WERI-Rb-1 (cell line): ENCODE data around the gene GEMIN8.

ENCODE experiments used
- DNase-seq: peaks from one replicate; pipeline ENCODE4 v3.0.0-alpha.2; 2020
- H3K27ac ChIP-seq: fragments of 250-450 bp; sonication (Bioruptor Pico); 2 replicates; pipeline ENCODE4 v1.5.1; 2020; ENCODE audit warnings: mild to moderate bottlenecking, moderate library complexity
- H3K27me3 ChIP-seq: fragments of 250-450 bp; sonication (Bioruptor Pico); 2 replicates; pipeline ENCODE4 v1.5.1; 2021; ENCODE audit warnings: mild to moderate bottlenecking, low read depth, moderate library complexity; ENCODE audit not compliant: insufficient read depth, severe bottlenecking
- H3K36me3 ChIP-seq: fragments of 250-450 bp; sonication (Bioruptor Pico); 2 replicates; pipeline ENCODE4 v1.5.1; 2020; ENCODE audit warnings: mild to moderate bottlenecking, moderate library complexity
- H3K4me3 ChIP-seq: 2 replicates; pipeline ENCODE4 v1.5.1; 2011; ENCODE audit warnings: low read depth, mild to moderate bottlenecking, control low read depth, low read length
- H3K9me3 ChIP-seq: fragments of 250-450 bp; sonication (Bioruptor Pico); 2 replicates; pipeline ENCODE4 v1.5.1; 2021; ENCODE audit warnings: mild to moderate bottlenecking, moderate library complexity; ENCODE audit not compliant: severe bottlenecking
- CTCF ChIP-seq: IDR thresholded peaks from 2 replicates; pipeline ENCODE4 v1.5.1; 2011; ENCODE audit warnings: low read depth, mild to moderate bottlenecking, control low read depth, inconsistent platforms, low read length

GEMIN8 gene

GRCh38 chrX:14039344-14039743 is 9.7 kb upstream of the GEMIN8 start:
- Histone ChIP-seq H3K4me3 (no peak overlapping the region), H3K36me3 (no peaks in the 10 kb centered on the region), H3K9me3 (no peaks in the 10 kb centered on the region), H3K27me3 (peaks cover 72% of the 10 kb centered on the region), H3K27ac (no peak overlapping the region)
- DNase-seq: peak; percentile 49
- 0 out of 2 replicates have a peak, but pooled peaks have one; percentile 16 for TF ChIP-seq CTCF

- Histone ChIP-seq H3K36me3 (no peaks in the 10 kb centered on the region), H3K9me3 (no peaks in the 10 kb centered on the region), H3K27me3 (peaks cover 64% of the 10 kb centered on the region), H3K27ac (no peak overlapping the region), H3K4me3 (no peak overlapping the region)
- DNase-seq: no peak
- no peak for TF ChIP-seq CTCF
Observed at GRCh38 chrX:14038375-14039085, 8.8 kb upstream of the GEMIN8 start.

- H3K27ac ChIP-seq: no peak overlapping the region
- no peaks in the 10 kb centered on the region for H3K36me3 ChIP-seq
- DNase-seq: peak; percentile 42
- no peaks in the 10 kb centered on the region for H3K9me3 ChIP-seq
- TF ChIP-seq CTCF: peak; percentile 20; the same call in 1 of the 2 replicates
- H3K27me3 ChIP-seq: peaks cover 22% of the 10 kb centered on the region
- no peak overlapping the region for H3K4me3 ChIP-seq
Observed at GRCh38 chrX:14032406-14032805, 2.7 kb upstream of the GEMIN8 start.

- DNase-seq: no peak
- Histone ChIP-seq H3K27me3 (peaks cover 5% of the 10 kb centered on the region), H3K9me3 (no peaks in the 10 kb centered on the region), H3K4me3 (peak overlapping the region; percentile 89), H3K27ac (peak overlapping the region; percentile 84), H3K36me3 (no peaks in the 10 kb centered on the region)
- no peak for TF ChIP-seq CTCF
Observed at GRCh38 chrX:14030174-14030530, 460 bp upstream of the GEMIN8 start.

- peak; percentile 14 for DNase-seq
Observed at GRCh38 chrX:14029039-14029424, 660 bp downstream of the GEMIN8 start.

More at GRCh38 chrX:14029039-14029424, 660 bp downstream of the GEMIN8 start:
- H3K27ac ChIP-seq: peak overlapping the region; percentile 84
- H3K9me3 ChIP-seq: no peaks in the 10 kb centered on the region
- H3K4me3 ChIP-seq: peak overlapping the region; percentile 89
- TF ChIP-seq CTCF: no peak
- no peaks in the 10 kb centered on the region for H3K27me3 ChIP-seq
- H3K36me3 ChIP-seq: no peaks in the 10 kb centered on the region
